Fibroblast of lung (primary cell): Measurements from ENCODE around the gene ZNF672. TPM values are rescaled to one million over a fixed set of nuclear protein-coding genes. Genes with fewer than 3 reads are reported as not detected.
"Not testable (repeated sequence)": the region's sequence is repeated elsewhere in the genome, so short reads cannot be mapped to it uniquely, and the experiment has no call there.

ENCODE experiments used
- DNase-seq, 2 donors: peaks; one replicate each; pipeline versions ENCODE4 v3.0.0 to v3.0.0-alpha.2; 2010; ENCODE audit warnings: low read depth in 2 of 2
- H2AFZ ChIP-seq: 2 replicates; pipeline ENCODE4 v1.5.1; 2012; ENCODE audit warnings: low read length, control low read depth, inconsistent platforms
- H3K27ac ChIP-seq: 2 replicates; pipeline ENCODE4 v1.5.1; 2011; ENCODE audit warnings: low read length, control low read depth; ENCODE audit not compliant: insufficient read depth
- H3K27me3 ChIP-seq: 2 replicates; pipeline ENCODE4 v1.5.1; 2011; ENCODE audit warnings: mild to moderate bottlenecking, low read length; ENCODE audit not compliant: control insufficient read depth, insufficient read depth
- H3K36me3 ChIP-seq: 2 replicates; pipeline ENCODE4 v1.5.1; 2011; ENCODE audit warnings: low read length; ENCODE audit not compliant: control insufficient read depth, insufficient read depth
- H3K4me1 ChIP-seq: 2 replicates; pipeline ENCODE4 v1.5.1; 2011; ENCODE audit warnings: low read length; ENCODE audit not compliant: control insufficient read depth, insufficient read depth; ENCODE audit errors: extremely low read depth
- H3K4me2 ChIP-seq: 2 replicates; pipeline ENCODE4 v1.5.1; 2011; ENCODE audit warnings: low read length, control low read depth; ENCODE audit not compliant: insufficient read depth; ENCODE audit errors: extremely low read depth
- H3K4me3 ChIP-seq, 4 experiments: fragments of 200-600 bp in 1 of 4; sonication (generic) in 1 of 4; replicated peaks in 1 of 4; 2 replicates each; pipeline ENCODE4 v1.5.1; 2011 to 2016; ENCODE audit warnings: low read length in 4 of 4, low read depth in 3 of 4, mild to moderate bottlenecking in 3 of 4, control low read depth in 2 of 4, inconsistent platforms in 1 of 4, mixed read lengths in 1 of 4; ENCODE audit not compliant: insufficient read depth in 1 of 4; ENCODE audit errors: control extremely low read depth in 1 of 4
- H3K79me2 ChIP-seq: 2 replicates; pipeline ENCODE4 v1.5.1; 2012; ENCODE audit warnings: mild to moderate bottlenecking, low read length, inconsistent platforms; ENCODE audit not compliant: control insufficient read depth, insufficient read depth
- H3K9ac ChIP-seq: 2 replicates; pipeline ENCODE4 v1.5.1; 2011; ENCODE audit warnings: mild to moderate bottlenecking, low read length, control low read depth; ENCODE audit not compliant: insufficient read depth
- H3K9me3 ChIP-seq: 2 replicates; pipeline ENCODE4 v1.5.1; 2012; ENCODE audit warnings: low read depth, low read length; ENCODE audit not compliant: control insufficient read depth, insufficient read depth
- H4K20me1 ChIP-seq: 2 replicates; pipeline ENCODE4 v1.5.1; 2011; ENCODE audit warnings: low read length; ENCODE audit not compliant: control insufficient read depth, insufficient read depth; ENCODE audit errors: extremely low read depth
- CTCF ChIP-seq, 2 donors: IDR thresholded peaks in 1 of 2; conservative IDR thresholded peaks in 1 of 2; 1 replicate in 1 of 2; 2 replicates in 1 of 2; pipeline ENCODE4 v1.5.1; 2011 to 2012; ENCODE audit warnings: low read length in 2 of 2, control low read depth in 1 of 2, inconsistent platforms in 1 of 2, low read depth in 1 of 2, mild to moderate bottlenecking in 1 of 2
- EZH2 ChIP-seq: IDR thresholded peaks from 2 replicates; pipeline ENCODE4 v1.5.1; 2012; ENCODE audit warnings: low read length, control low read depth, mild to moderate bottlenecking; ENCODE audit errors: missing control alignments
- polyA plus RNA-seq, 2 donors: library from polyadenylated mRNA; depleted of rRNA in 1 of 2; stranded (reverse) in 1 of 2; unstranded in 1 of 2; fragments of >200 nt; gene quantifications; 2 replicates each; pipeline ENCODE4 v1.2.1, GENCODE V29; 2011 to 2012; ENCODE audit warnings: missing spikeins in 1 of 2
- total RNA-seq: library from RNA; depleted of rRNA; stranded (reverse); fragments of >200 nt; gene quantifications from 2 replicates; pipeline ENCODE4 v1.2.1, GENCODE V29; 2014

The ZNF672 gene
- total and polyA plus RNA-seq, 2 donors (not counting 1 experiment from before 2014, with no cell fraction given) = 10.3 to 15.5 TPM

GRCh38 chr1:248828845-248829244, 9.2 kb upstream of the ZNF672 start:
- no peak overlapping the region for H3K9ac ChIP-seq
- H3K79me2 ChIP-seq = peaks cover 17% of the 10 kb centered on the region
- no peak overlapping the region for H3K27ac ChIP-seq
- H3K4me2 ChIP-seq = no peak overlapping the region
- no peak overlapping the region for H3K4me3 ChIP-seq
- DNase-seq = peak; percentile 62 to 78
- TF ChIP-seq CTCF (conservative IDR thresholded peaks at IDR 0.05 in 1 of 2, IDR thresholded peaks at IDR 0.05 in 1 of 2; ENCODE audit: low read depth in 1 of 2, low read length in 2 of 2) = no peak
- TF ChIP-seq EZH2 = no peak
- no peaks in the 10 kb centered on the region for H3K9me3 ChIP-seq
- H3K4me1 ChIP-seq = peaks cover 13% of the 10 kb centered on the region
- no peaks in the 10 kb centered on the region for H4K20me1 ChIP-seq
- H3K27me3 ChIP-seq = no peaks in the 10 kb centered on the region
- H3K36me3 ChIP-seq = no peaks in the 10 kb centered on the region
- no peak overlapping the region for H2AFZ ChIP-seq

- DNase-seq, H3K4me3 ChIP-seq, H2AFZ ChIP-seq, H3K27ac ChIP-seq, H3K9me3 ChIP-seq, H4K20me1 ChIP-seq, H3K4me1 ChIP-seq, H3K79me2 ChIP-seq, H3K9ac ChIP-seq, H3K36me3 ChIP-seq, H3K27me3 ChIP-seq, H3K4me2 ChIP-seq: not testable (repeated sequence)
Measured at GRCh38 chr1:248830718-248831017, 7.4 kb upstream of the ZNF672 start.

- Histone ChIP-seq H3K79me2 (no peaks in the 10 kb centered on the region), H3K4me1 (peaks cover under 1% of the 10 kb centered on the region), H3K9me3 (no peaks in the 10 kb centered on the region), H2AFZ (no peak overlapping the region), H3K9ac (no peak overlapping the region), H3K36me3 (no peaks in the 10 kb centered on the region), H3K27ac (no peak overlapping the region), H3K27me3 (no peaks in the 10 kb centered on the region), H4K20me1 (no peaks in the 10 kb centered on the region), H3K4me2 (no peak overlapping the region), H3K4me3 (no peak overlapping the region)
- no peak for TF ChIP-seq EZH2
- no peak for DNase-seq
Measured at GRCh38 chr1:248831842-248832241, 6.2 kb upstream of the ZNF672 start.

GRCh38 chr1:248834343-248834940, 3.6 kb upstream of the ZNF672 start:
- no peak overlapping the region for H3K9ac ChIP-seq
- TF ChIP-seq CTCF (conservative IDR thresholded peaks at IDR 0.05 in 1 of 2, IDR thresholded peaks at IDR 0.05 in 1 of 2; ENCODE audit: low read depth in 1 of 2, low read length in 2 of 2) = no peak
- no peak for TF ChIP-seq EZH2
- no peak for DNase-seq
- H4K20me1 ChIP-seq = no peaks in the 10 kb centered on the region
- no peak overlapping the region for H2AFZ ChIP-seq
- no peak overlapping the region for H3K4me3 ChIP-seq
- peaks cover 5% of the 10 kb centered on the region for H3K79me2 ChIP-seq
- H3K36me3 ChIP-seq = no peaks in the 10 kb centered on the region
- no peaks in the 10 kb centered on the region for H3K9me3 ChIP-seq
- no peak overlapping the region for H3K27ac ChIP-seq
- H3K27me3 ChIP-seq = no peaks in the 10 kb centered on the region
- no peak overlapping the region for H3K4me2 ChIP-seq
- H3K4me1 ChIP-seq = peaks cover 3% of the 10 kb centered on the region
